Activated CD4-positive, CD25-positive, alpha-beta regulatory T cell treated with anti-CD3 and anti-CD28 coated beads, Interleukin-2, amount 50 U/mL, for 16 hours (primary cell): ENCODE data around the gene U2AF1.
"Not testable (repeated sequence)": the region's sequence is repeated elsewhere in the genome, so short reads cannot be mapped to it uniquely, and the experiment has no call there.

Experiments used
- DNase-seq: peaks from one replicate; pipeline ENCODE4 v3.0.0-alpha.2; 2020; ENCODE audit warnings: low read depth, low spot score

The U2AF1 gene

GRCh38 chr21:43076643-43077042, 30.7 kb downstream of the U2AF1 start:
- DNase-seq = not testable (repeated sequence)

- DNase-seq = not testable (repeated sequence)
Observed at GRCh38 chr21:43076023-43076637, 31.2 kb downstream of the U2AF1 start.

DNA sequence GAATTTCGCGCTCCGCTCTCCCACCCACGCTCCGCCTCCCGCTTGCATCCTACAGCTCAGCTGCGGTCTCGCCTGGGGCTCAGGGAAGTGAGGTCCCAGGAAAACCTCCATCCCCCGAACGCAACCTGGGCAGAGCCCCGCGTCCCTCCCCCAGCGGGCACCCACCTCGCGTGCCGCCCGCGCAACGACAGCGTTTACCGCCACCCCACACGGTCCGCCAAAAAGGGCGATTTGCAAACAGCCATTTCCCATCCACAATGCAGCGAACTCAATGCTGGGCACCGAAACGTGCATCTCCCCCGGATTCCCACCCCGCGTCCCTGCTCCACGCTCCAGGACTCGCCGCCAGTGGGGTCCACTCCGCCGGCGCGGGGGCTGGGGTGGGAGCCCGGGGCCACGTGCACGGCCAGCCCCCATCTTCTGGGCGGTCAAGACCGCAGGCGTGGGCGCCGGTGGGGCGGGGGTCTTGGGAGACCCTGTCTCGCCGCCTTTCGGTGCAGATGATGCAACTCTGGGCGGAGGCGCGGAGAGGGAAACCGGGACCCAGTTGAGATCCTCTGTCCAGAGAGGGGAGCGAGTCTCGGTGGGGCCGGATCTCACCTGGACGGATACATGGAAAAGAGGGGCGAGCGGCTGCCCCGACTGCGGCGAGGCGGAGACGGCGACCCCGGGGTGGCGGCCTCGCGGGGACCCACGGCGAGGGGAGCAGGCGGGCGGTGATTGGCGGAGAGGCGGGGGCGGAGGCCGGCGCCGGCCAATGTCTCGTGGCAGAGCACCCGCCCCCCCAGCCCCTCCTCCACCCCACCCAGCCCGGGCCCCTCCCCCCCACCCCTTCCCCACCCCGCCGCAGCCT, 32.0 kb downstream of the U2AF1 start, which contains the start of gene CBS:
CBS (minus strand) TSS at position 666 of the 853 bp plus-strand sequence. CDS start 3,642 bp downstream, outside the sequence.
- DNase-seq = not testable (repeated sequence)

GRCh38 chr21:43074401-43075169, 32.8 kb downstream of the U2AF1 start:
- DNase-seq = not testable (repeated sequence)

DNA sequence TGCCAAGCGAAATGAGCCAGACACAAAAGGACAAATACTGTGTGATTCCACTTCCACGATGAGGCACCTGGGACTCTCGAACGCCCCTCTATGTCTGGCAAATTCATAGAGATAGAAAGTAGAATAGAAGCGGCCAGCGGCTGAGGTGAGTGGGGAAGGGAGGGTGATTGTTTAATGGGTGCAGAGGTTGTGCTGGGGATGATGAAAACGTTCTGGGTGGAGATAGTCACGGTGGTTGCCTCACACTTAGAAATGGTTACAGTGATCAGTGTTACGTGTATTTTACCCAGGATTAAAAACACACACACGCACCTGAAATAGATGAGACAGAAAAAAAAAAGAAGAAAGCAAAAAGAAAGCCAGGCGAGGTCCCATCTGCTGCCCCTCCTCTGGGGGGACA, 34.6 kb downstream of the U2AF1 start:
- not testable (repeated sequence) for DNase-seq

GRCh38 chr21:43069682-43070081, 37.7 kb downstream of the U2AF1 start:
- DNase-seq = not testable (repeated sequence)

DNA sequence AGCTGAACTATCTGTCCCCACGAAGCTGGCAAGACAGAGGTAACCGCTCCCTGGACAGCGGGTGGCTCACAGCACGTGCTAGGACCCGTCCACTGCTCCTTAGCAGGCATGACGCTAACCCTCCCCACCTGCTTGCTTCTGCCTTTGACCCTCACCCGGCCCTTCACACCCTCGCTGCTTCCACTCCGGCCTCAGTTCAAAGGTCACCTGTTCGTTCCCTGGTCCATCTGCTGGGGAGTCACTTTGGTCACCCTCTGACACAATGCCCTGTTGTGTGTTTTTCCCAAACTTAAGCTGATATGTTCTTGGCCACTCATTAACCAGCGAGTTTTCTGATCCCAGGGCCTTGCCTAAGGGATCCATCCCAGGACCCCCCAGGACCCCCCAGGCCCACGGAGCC, 39.3 kb downstream of the U2AF1 start:
- DNase-seq = not testable (repeated sequence)

- DNase-seq = not testable (repeated sequence)
Observed at GRCh38 chr21:43066690-43067089, 40.7 kb downstream of the U2AF1 start.

GRCh38 chr21:43065991-43066390, 41.4 kb downstream of the U2AF1 start:
- not testable (repeated sequence) for DNase-seq

- not testable (repeated sequence) for DNase-seq
Observed at GRCh38 chr21:43064265-43064917, 43.0 kb downstream of the U2AF1 start.

DNA sequence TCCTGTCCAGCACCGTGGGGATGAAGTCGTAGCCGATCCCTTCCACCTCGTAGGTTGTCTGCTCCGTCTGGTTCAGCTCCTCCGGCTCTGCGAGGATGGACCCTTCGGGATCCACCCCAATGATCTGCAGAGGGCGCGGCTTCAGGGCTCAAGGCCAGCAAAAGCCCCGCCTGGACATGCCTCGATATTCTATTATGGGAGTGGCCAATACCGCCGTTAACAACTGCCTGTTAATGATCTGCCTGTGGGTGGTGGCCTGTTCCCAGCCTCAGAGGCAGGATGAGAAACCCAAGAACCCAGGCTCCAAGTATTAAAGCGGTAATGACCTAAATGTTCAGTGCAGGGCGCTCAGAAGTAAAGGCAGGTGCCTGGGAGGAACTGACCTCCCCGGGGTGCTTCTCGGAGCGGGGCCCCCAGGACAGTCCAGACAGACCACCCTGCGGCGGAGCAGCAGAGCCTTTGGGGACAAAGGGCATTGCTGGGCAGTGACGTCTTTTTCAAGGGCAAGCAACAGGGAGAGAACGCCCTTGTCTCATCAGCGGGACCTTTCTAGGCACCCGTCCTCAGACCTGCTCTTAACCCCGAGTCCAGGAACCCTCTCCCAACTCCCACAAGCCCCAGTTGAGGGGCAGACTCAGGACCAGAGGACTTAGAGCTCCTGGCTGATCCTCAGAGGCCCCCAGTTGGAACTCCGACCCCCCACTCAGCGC, 44.3 kb downstream of the U2AF1 start:
- not testable (repeated sequence) for DNase-seq

GRCh38 chr21:43053112-43053511, 54.3 kb downstream of the U2AF1 start:
- DNase-seq = not testable (repeated sequence)

- DNase-seq = not testable (repeated sequence)
Observed at GRCh38 chr21:43045876-43046821, 61.2 kb downstream of the U2AF1 start.

DNA sequence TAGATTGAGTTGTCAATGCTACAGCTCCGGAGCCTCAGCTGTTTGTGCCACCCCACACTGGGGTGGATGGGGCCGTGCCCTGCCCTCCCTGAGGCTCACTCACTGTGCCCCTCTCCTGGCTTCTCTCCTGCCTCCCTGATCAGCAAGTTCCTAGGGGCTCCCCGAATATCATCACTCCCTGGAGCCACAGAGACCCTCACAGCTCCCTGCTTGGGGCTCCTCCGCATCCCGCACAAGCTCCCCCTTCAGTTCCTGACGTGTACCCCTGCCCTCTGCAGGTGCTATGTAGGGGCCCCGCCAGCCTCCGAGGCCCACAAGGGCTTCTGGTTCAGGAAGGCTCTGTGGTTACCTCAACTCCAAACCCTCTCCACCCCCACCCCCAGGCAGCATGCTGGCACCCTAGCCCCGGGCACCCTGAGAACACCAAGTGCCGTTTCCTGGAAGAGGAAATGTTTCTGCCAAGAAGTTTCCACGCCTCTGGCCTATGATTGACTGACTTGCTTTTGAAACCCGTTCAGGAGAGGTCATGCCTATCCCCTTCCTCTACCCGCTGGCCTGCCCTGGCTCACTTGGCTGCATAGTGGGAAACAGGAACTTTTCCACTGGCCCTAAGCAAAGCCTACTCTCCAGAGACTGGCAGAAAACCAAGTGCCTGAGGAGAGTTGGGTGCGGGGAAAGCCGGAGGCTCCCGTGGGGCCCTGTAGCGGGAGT, 62.0 kb downstream of the U2AF1 start:
- DNase-seq = not testable (repeated sequence)

DNA sequence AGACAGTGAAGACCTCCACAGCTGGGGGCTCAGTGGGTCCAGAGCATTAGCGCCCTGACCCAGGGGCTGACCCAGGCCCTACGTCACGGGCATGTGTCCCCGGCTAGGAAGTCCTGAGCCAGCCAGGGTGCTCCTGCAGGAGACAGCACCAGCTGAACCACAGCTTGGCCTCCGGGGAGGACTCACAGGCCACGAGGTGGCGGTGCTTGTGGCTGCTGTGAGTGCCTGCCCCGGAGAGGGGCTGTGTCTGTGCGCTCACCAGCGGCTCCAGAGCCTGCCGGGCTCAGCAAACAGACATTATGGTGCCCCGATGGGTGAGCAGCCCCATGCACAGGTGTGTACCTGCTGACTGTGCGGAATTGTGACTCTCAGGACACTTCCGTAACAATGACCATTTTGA, 62.8 kb downstream of the U2AF1 start:
- DNase-seq = not testable (repeated sequence)

- not testable (repeated sequence) for DNase-seq
Observed at GRCh38 chr21:43043291-43043690, 64.1 kb downstream of the U2AF1 start.
